ENCODE results near the gene RNASE13.

Gene RNASE13

DNA sequence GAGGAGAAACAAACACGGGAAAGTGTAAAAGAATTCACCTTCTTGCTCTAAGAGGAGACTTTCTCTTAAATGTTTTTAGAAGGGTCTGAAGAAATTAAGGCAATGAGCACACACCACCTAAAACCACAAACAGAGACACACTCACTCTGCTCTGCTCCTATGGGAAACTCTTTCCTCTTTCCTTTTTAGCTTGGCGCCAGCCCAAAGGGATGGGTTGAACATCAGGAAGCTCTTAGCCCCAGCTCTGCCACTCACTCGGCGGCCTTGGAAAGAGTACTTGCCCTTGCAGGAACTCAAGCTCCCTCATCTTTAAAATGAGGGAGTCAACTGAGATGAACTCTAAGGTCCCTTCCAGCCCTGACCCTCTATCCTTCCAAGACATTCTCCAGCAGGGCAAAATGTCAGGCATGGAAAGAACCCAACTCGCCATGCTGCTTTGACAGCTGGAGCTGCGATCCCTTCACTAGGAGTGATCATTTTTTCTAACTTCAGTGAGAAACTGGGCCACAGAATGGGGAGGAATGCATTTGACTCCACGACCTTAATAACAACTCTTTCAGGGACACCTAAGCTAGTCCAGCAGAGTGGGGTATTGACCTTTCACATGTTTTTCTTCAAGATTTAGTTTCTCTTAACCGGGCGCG, 22.0 kb upstream of the RNASE13 start:
- DNase-seq (ENCODE audit: low read depth): peak; percentile 61
- TF ChIP-seq, protein P1, sequence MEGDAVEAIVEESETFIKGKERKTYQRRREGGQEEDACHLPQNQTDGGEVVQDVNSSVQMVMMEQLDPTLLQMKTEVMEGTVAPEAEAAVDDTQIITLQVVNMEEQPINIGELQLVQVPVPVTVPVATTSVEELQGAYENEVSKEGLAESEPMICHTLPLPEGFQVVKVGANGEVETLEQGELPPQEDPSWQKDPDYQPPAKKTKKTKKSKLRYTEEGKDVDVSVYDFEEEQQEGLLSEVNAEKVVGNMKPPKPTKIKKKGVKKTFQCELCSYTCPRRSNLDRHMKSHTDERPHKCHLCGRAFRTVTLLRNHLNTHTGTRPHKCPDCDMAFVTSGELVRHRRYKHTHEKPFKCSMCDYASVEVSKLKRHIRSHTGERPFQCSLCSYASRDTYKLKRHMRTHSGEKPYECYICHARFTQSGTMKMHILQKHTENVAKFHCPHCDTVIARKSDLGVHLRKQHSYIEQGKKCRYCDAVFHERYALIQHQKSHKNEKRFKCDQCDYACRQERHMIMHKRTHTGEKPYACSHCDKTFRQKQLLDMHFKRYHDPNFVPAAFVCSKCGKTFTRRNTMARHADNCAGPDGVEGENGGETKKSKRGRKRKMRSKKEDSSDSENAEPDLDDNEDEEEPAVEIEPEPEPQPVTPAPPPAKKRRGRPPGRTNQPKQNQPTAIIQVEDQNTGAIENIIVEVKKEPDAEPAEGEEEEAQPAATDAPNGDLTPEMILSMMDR (IDR thresholded peaks at IDR 0.05; ENCODE audit: insufficient read depth, low read depth, low read length, missing control alignments): no peak
- no peak overlapping the region for H3K4me3 ChIP-seq (ENCODE audit: low read length)

DNA sequence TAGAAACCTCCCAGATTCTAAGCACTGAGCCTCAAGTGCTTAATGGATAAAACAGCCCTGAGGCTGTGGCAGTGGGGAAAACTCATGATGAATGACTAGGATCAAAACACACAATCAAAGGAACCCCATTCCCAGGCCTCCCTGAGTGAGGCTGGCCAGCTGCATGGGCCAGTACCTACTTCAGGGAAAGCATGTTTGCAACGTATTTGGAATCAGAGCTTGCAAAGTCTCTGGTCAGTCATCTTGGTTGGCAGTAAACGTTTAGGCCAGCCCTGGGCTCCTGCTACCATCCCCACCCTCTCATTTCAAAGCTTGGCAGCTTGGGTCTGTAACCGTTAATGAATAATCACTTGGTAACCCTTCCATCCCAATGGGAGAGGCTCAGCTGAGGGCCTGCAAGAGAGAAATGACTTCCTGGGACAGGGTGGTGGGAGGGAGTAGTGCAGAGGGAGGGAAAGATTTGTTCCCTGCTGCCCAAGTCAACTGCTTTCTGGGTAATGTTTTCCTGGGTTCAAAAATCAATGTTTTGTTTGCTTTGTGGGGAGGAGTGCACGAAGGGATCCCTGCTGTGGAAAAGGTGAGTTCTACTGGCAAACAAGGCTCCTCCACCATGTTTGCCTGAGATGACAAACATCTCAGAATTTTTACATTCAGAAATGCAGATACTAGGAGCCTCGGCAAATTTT, 21.0 kb upstream of the RNASE13 start:
- no peak overlapping the region for H3K4me3 ChIP-seq (ENCODE audit: low read length)
- TF ChIP-seq, protein P1 (IDR thresholded peaks at IDR 0.05; ENCODE audit: insufficient read depth, low read depth, low read length, missing control alignments): no peak
- no peak for DNase-seq (ENCODE audit: low read depth)

DNA sequence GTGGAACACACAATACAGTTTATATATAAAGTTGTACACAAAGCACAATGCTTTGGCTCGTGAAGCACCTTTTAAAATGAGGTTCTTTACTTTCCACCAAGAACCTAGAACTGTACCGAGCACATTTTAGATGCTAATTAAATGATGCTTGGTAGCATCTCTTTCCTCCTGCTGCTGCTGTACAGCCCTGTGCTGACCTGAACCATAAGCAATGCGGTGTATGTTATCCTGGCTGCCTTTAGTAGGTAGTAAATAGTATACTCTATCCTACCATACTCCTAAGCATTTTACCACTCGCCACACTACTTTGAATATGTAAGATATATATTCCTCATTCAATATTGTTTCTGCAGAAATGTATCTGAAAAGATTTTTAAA, 20.1 kb upstream of the RNASE13 start:
- no peak overlapping the region for H3K4me3 ChIP-seq (ENCODE audit: low read length)
- TF ChIP-seq, protein P1 (IDR thresholded peaks at IDR 0.05; ENCODE audit: insufficient read depth, low read depth, low read length, missing control alignments): no peak
- no peak for DNase-seq (ENCODE audit: low read depth)

DNA sequence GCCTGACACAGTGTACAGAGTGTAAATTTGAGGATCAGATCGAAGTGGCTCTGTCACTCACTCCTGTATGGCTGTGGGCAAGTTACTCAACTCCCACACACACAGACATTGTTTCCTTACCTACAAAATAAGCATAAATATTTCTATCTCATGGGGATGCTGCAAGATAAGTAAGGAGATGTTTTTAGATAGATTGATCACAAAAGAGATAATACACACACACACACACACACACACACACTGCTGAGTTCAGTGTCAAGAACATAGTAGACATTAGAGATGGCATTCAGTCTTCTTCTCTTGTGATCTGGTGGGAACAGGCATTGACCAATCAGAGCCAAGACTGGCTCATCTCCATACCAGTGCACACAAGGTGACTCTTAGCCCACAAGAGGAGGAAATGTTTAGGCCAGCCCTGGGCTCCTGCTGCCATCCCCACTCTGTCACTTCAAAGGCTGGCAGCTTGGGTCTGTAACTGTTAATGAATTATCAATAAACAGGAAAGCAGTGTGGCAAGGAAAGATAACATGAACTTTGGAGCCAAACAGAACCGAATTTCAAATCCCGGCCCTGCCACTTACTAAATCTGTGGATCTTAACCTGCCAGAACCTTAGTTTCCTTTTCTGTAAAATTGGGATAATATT, 19.6 kb upstream of the RNASE13 start:
- TF ChIP-seq, protein P1 (IDR thresholded peaks at IDR 0.05; ENCODE audit: insufficient read depth, low read depth, low read length, missing control alignments): no peak
- DNase-seq (ENCODE audit: low read depth): no peak
- H3K4me3 ChIP-seq (ENCODE audit: low read length): no peak overlapping the region

DNA sequence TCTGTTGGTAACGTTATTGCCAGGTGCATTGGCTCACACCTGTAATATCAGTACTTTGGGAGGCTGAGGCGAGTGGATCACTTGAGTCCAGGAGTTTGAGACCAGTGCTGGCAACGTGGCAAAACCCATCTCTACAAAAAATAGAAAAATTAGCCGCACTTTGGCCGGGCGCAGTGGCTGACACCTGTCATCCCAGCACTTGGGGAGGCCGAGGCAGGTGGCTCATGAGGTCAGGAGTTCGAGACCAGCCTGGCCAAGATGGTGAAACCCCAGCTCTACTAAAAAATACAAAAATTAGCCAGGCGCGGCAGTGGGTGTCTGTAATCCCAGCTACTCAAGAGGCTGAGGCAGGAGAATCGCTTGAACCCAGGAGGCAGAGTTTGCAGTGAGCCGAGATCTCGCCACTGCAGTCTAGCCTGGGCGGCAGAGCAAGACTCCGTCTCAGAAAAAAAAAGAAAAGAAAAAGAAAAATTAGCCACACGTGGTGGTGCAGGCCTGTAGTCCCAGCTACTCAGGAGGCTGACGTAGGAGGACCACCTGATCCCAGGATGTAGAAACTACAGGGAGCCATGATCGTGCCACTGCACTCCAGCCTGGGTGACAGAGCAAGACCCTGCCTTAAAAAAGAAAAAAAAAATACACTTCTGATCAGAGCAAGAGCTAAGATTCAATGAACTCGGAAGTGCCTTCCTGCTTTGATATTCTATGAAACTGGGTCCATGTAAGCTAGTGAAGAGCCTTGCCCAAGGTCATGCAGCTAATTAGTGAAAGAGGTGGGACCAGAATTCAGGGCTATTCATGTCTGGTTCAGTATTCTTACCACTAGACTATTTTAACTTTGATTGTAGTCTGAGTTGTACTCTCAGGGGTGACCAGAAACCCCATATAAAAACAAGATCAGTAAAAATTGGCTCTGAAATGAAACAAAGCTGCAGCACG, 18.8 kb upstream of the RNASE13 start:
- no peak overlapping the region for H3K4me3 ChIP-seq (ENCODE audit: low read length)
- TF ChIP-seq, protein P1 (IDR thresholded peaks at IDR 0.05; ENCODE audit: insufficient read depth, low read depth, low read length, missing control alignments): no peak
- no peak for DNase-seq (ENCODE audit: low read depth)

DNA sequence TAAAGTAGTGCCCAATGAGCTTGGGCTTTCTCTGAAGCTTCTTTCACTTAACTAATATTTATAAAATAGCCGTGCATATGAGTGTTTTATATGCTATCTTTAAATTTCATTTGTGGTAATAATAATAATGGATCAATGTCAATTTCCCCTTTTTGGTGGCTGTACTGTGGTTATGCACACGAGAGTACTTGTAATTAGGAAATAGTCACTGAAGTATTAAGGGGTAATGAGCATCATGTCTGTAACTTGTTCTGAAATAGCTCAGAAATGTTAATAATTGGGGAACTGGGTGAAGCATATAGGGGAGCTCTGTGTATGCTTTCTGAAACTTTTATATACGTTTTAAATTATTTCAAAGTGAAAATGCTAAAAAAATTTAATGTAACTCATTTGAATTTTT, 16.0 kb upstream of the RNASE13 start:
- no peak for DNase-seq (ENCODE audit: low read depth)
- TF ChIP-seq, protein P1 (IDR thresholded peaks at IDR 0.05; ENCODE audit: insufficient read depth, low read depth, low read length, missing control alignments): no peak
- H3K4me3 ChIP-seq (ENCODE audit: low read length): no peak overlapping the region
